HepG2 (cell line): ENCODE measurements around the gene MFAP4. TPM values are rescaled to one million over a fixed set of nuclear protein-coding genes. Genes with fewer than 3 reads are reported as not detected.

Experiments
- MYNN ChIP-seq: sonication (generic); formaldehyde crosslinking; IDR thresholded peaks from 2 replicates; pipeline ENCODE4 v1.4.0; 2020; ENCODE audit warnings: mild to moderate bottlenecking, low read depth, missing genetic modification reagents
- NCOA2 ChIP-seq: sonication (generic); formaldehyde crosslinking; IDR thresholded peaks from 2 replicates; pipeline ENCODE4 v1.8.0; 2022; ENCODE audit warnings: inconsistent platforms
- PAX8 ChIP-seq: sonication (generic); formaldehyde crosslinking; IDR thresholded peaks from 2 replicates; pipeline ENCODE4 v1.8.0; 2022; ENCODE audit warnings: mild to moderate bottlenecking, missing genetic modification reagents, borderline replicate concordance
- POGK ChIP-seq: sonication (generic); formaldehyde crosslinking; conservative IDR thresholded peaks from 2 replicates; pipeline ENCODE4 v1.8.0; 2022; ENCODE audit warnings: mild to moderate bottlenecking, moderate library complexity, missing genetic modification reagents
- RARG ChIP-seq: sonication (generic); formaldehyde crosslinking; IDR thresholded peaks from 2 replicates; pipeline ENCODE4 v1.4.0; 2020; ENCODE audit warnings: low read depth, mild to moderate bottlenecking, missing genetic modification reagents
- SALL2 ChIP-seq: sonication (generic); formaldehyde crosslinking; IDR thresholded peaks from 2 replicates; pipeline ENCODE4 v1.8.1; 2023; ENCODE audit warnings: mild to moderate bottlenecking, missing genetic modification reagents, inconsistent platforms
- TFDP1 ChIP-seq: IDR thresholded peaks from 2 replicates; pipeline ENCODE4 v1.6.1; 2016; ENCODE audit warnings: missing compliant biosample characterization, missing genetic modification reagents, borderline replicate concordance
- ZBTB25 ChIP-seq: IDR thresholded peaks from 2 replicates; pipeline ENCODE4 v1.6.1; 2018; ENCODE audit warnings: missing genetic modification reagents
- ZBTB49 ChIP-seq: sonication (generic); formaldehyde crosslinking; IDR thresholded peaks from 2 replicates; pipeline ENCODE4 v1.4.0; 2020; ENCODE audit warnings: missing genetic modification reagents, borderline replicate concordance
- ZNF12 ChIP-seq: sonication (generic); formaldehyde crosslinking; IDR thresholded peaks from 2 replicates; pipeline ENCODE4 v1.5.0; 2020; ENCODE audit warnings: missing genetic modification reagents
- ZNF33B ChIP-seq: sonication (generic); formaldehyde crosslinking; IDR thresholded peaks from 2 replicates; pipeline ENCODE4 v1.5.1; 2020; ENCODE audit warnings: mild to moderate bottlenecking, missing genetic modification reagents
- ZNF543 ChIP-seq: sonication (generic); formaldehyde crosslinking; IDR thresholded peaks from 2 replicates; pipeline ENCODE4 v1.4.0; 2020; ENCODE audit warnings: mild to moderate bottlenecking, missing genetic modification reagents
- ZNF687 ChIP-seq: sonication (generic); formaldehyde crosslinking; IDR thresholded peaks from 2 replicates; pipeline ENCODE4 v1.5.1; 2020; ENCODE audit warnings: mild to moderate bottlenecking, missing genetic modification reagents, moderate library complexity
- ZNF709 ChIP-seq: sonication (generic); formaldehyde crosslinking; IDR thresholded peaks from 2 replicates; pipeline ENCODE4 v1.5.0; 2020; ENCODE audit warnings: mild to moderate bottlenecking, missing genetic modification reagents
- ZNF83 ChIP-seq: sonication (generic); formaldehyde crosslinking; IDR thresholded peaks from 2 replicates; pipeline ENCODE4 v1.4.0; 2020; ENCODE audit warnings: missing genetic modification reagents, mild to moderate bottlenecking, borderline replicate concordance
- ZNF850 ChIP-seq: sonication (generic); formaldehyde crosslinking; conservative IDR thresholded peaks from 2 replicates; pipeline ENCODE4 v1.9.0; 2021; ENCODE audit warnings: mild to moderate bottlenecking, missing genetic modification reagents
- polyA plus RNA-seq, 8 experiments: library from polyadenylated mRNA; depleted of rRNA in 3 of 8; stranded (reverse) in 7 of 8; unstranded in 1 of 8; fragments of >200 nt; fragmentation: Illumina TruSeq in 4 of 8; extraction: Trizol in 4 of 8; gene quantifications; 2 replicates each; pipeline versions ENCODE4 v1.2.1 to v1.2.3, GENCODE V29; 2011 to 2016; ENCODE audit warnings: low read depth in 4 of 8, missing spikeins in 1 of 8, mixed read lengths in 1 of 8; ENCODE audit not compliant: insufficient read depth in 1 of 8
- total RNA-seq, 5 experiments: library from RNA; depleted of rRNA; stranded (reverse); fragments of >200 nt; fragmentation: Illumina TruSeq; extraction: Trizol; gene quantifications; 2 replicates each; pipeline ENCODE4 v1.2.3, GENCODE V29; 2016; ENCODE audit warnings: low read depth in 1 of 5

MFAP4 gene
- total and polyA plus RNA-seq, 2 of the 13 experiments (the other 11 are each of a cell fraction or from before 2014, with no cell fraction given): 0.08 TPM; not detected in 1

GRCh38 chr17:19345486-19346350 lies 41.3 kb downstream of the MFAP4 start (continued):
- TF ChIP-seq ZBTB49 (CRISPR knock-in tag): no peak
- no peak for TF ChIP-seq TFDP1 (CRISPR knock-in tag)
- no peak for TF ChIP-seq ZNF709 (CRISPR knock-in tag)
- TF ChIP-seq ZNF543 (CRISPR knock-in tag): no peak
- no peak for TF ChIP-seq PAX8 (CRISPR knock-in tag)
- no peak for TF ChIP-seq ZNF33B
- TF ChIP-seq RARG: no peak
- peak; percentile 31 for TF ChIP-seq ZNF687
- TF ChIP-seq ZNF83 (CRISPR knock-in tag): no peak
- TF ChIP-seq SALL2 (CRISPR knock-in tag): no peak
- no peak for TF ChIP-seq ZNF850
- TF ChIP-seq ZNF12: peak; percentile 74; the same call in 1 of the 2 replicates
- TF ChIP-seq ZBTB25: no peak
- TF ChIP-seq POGK (CRISPR knock-in tag): 0 out of 2 replicates have a peak, but pooled peaks have one; percentile 27
- TF ChIP-seq MYNN (CRISPR knock-in tag): no peak
- TF ChIP-seq NCOA2 (CRISPR knock-in tag): no peak
